Measurements from ENCODE around the gene OR8U1.
"Not testable (repeated sequence)": the region's sequence is repeated elsewhere in the genome, so short reads cannot be mapped to it uniquely, and the experiment has no call there.

OR8U1 gene

GRCh38 chr11:56380120-56380519, 4.7 kb downstream of the OR8U1 start:
- TF ChIP-seq CTCF (IDR thresholded peaks at IDR 0.05; ENCODE audit: low read depth, low read length, missing control alignments), result no peak
- no peak for DNase-seq (ENCODE audit: extremely low read depth, low read depth)
- no peak overlapping the region for H3K4me3 ChIP-seq (replicated peaks; ENCODE audit: low read depth, low read length)

GRCh38 chr11:56394381-56394780, 19.0 kb downstream of the OR8U1 start:
- no peak for DNase-seq (ENCODE audit: extremely low read depth, low read depth)
- no peak for TF ChIP-seq CTCF (IDR thresholded peaks at IDR 0.05; ENCODE audit: low read depth, low read length, missing control alignments)
- no peak overlapping the region for H3K4me3 ChIP-seq (replicated peaks; ENCODE audit: low read depth, low read length)

GRCh38 chr11:56396047-56396446, 20.6 kb downstream of the OR8U1 start:
- TF ChIP-seq CTCF (IDR thresholded peaks at IDR 0.05; ENCODE audit: low read depth, low read length, missing control alignments), result no peak
- no peak for DNase-seq (ENCODE audit: extremely low read depth, low read depth)

GRCh38 chr11:56401858-56402461, 26.5 kb downstream of the OR8U1 start:
- not testable (repeated sequence) for H3K4me3 ChIP-seq (replicated peaks; ENCODE audit: low read depth, low read length); DNase-seq (ENCODE audit: extremely low read depth, low read depth)

More at GRCh38 chr11:56396047-56396446, 20.6 kb downstream of the OR8U1 start:
- H3K4me3 ChIP-seq (replicated peaks; ENCODE audit: low read depth, low read length), result no peak overlapping the region

- H3K4me3 ChIP-seq (replicated peaks; ENCODE audit: low read depth, low read length), result no peak overlapping the region
- DNase-seq (ENCODE audit: extremely low read depth, low read depth), result no peak
- TF ChIP-seq CTCF (IDR thresholded peaks at IDR 0.05; ENCODE audit: low read depth, low read length, missing control alignments), result no peak
These were observed 29.0 kb downstream of the OR8U1 start for GRCh38 chr11:56404393-56404792.

GRCh38 chr11:56410801-56411200, 35.4 kb downstream of the OR8U1 start:
- H3K4me3 ChIP-seq (replicated peaks; ENCODE audit: low read depth, low read length), result no peak overlapping the region
- no peak for DNase-seq (ENCODE audit: extremely low read depth, low read depth)
- no peak for TF ChIP-seq CTCF (IDR thresholded peaks at IDR 0.05; ENCODE audit: low read depth, low read length, missing control alignments)

- no peak for TF ChIP-seq CTCF (IDR thresholded peaks at IDR 0.05; ENCODE audit: low read depth, low read length, missing control alignments)
- no peak within 1 kb of the TSS for H3K4me3 ChIP-seq (replicated peaks; ENCODE audit: low read depth, low read length)
- DNase-seq (ENCODE audit: extremely low read depth, low read depth), result no peak
These were observed 37.0 kb downstream of the OR8U1 start, which contains the start of gene OR5AL1 for GRCh38 chr11:56412396-56412795. Gene OR5AL1, plus strand, starts transcription at chr11:56412696.

Data from HFF-Myc (cell line).